Esophagus squamous epithelium (tissue), 4 donors: ENCODE results near the gene GCLC.

ENCODE experiments used
- CTCF ChIP-seq, 6 experiments: fragments of 450-650 bp in 4 of 6; fragments of 200-600 bp in 2 of 6; sonication (generic) in 2 of 6; IDR thresholded peaks; one replicate each; pipeline ENCODE4 v1.5.1; 2016 to 2019; ENCODE audit warnings: antibody characterized with exemption in 6 of 6, mild to moderate bottlenecking in 4 of 6, moderate library complexity in 4 of 6
- POLR2A ChIP-seq, 4 donors: fragments of 450-650 bp; IDR thresholded peaks; one replicate each; pipeline ENCODE4 v1.6.1; 2017; ENCODE audit warnings: antibody characterized with exemption in 4 of 4, mild to moderate bottlenecking in 4 of 4, moderate library complexity in 3 of 4

GRCh38 chr6:53524455-53524815, 20.5 kb downstream of the GCLC start:
- TF ChIP-seq CTCF (IDR thresholded peaks at IDR 0.05) (no peak), POLR2A (IDR thresholded peaks at IDR 0.05) (no peak)
